HEK293T (cell line): ENCODE measurements around the gene CCDC92.

Experiments used
- ARNT ChIP-seq: fragments of 450-650 bp; IDR thresholded peaks from 2 replicates; pipeline ENCODE4 v1.6.1; 2017; ENCODE audit warnings: mild to moderate bottlenecking
- CTBP1 ChIP-seq: fragments of 450-650 bp; IDR thresholded peaks from 2 replicates; pipeline ENCODE4 v1.6.1; 2016; ENCODE audit warnings: borderline replicate concordance
- ELF4 ChIP-seq: fragments of 450-650 bp; IDR thresholded peaks from 2 replicates; pipeline ENCODE4 v1.6.1; 2017; ENCODE audit warnings: antibody characterized with exemption
- FOXK2 ChIP-seq: fragments of 450-650 bp; IDR thresholded peaks from 2 replicates; pipeline ENCODE4 v1.6.1; 2016; ENCODE audit warnings: mild to moderate bottlenecking
- FOXM1 ChIP-seq: fragments of 450-650 bp; IDR thresholded peaks from 2 replicates; pipeline ENCODE4 v1.6.1; 2017; ENCODE audit warnings: mild to moderate bottlenecking, borderline replicate concordance
- HDGF ChIP-seq: fragments of 450-650 bp; IDR thresholded peaks from 2 replicates; pipeline ENCODE4 v1.6.1; 2017; ENCODE audit warnings: antibody characterized with exemption, borderline replicate concordance
- L3MBTL2 ChIP-seq: fragments of 450-650 bp; conservative IDR thresholded peaks from 2 replicates; pipeline ENCODE4 v1.6.1; 2016; ENCODE audit warnings: mild to moderate bottlenecking
- LEF1 ChIP-seq: fragments of 450-650 bp; IDR thresholded peaks from 2 replicates; pipeline ENCODE4 v1.6.1; 2017; ENCODE audit warnings: mild to moderate bottlenecking, borderline replicate concordance
- NFRKB ChIP-seq: fragments of 450-650 bp; IDR thresholded peaks from 2 replicates; pipeline ENCODE4 v1.6.1; 2016; ENCODE audit warnings: mild to moderate bottlenecking, moderate library complexity
- SP1 ChIP-seq: fragments of 450-650 bp; IDR thresholded peaks from 2 replicates; pipeline ENCODE4 v1.6.1; 2017
- SUZ12 ChIP-seq: fragments of 450-650 bp; IDR thresholded peaks from 2 replicates; pipeline ENCODE4 v1.6.1; 2016; ENCODE audit warnings: mild to moderate bottlenecking
- TARDBP ChIP-seq: fragments of 450-650 bp; IDR thresholded peaks from 2 replicates; pipeline ENCODE4 v1.6.1; 2016
- ZNF384 ChIP-seq: fragments of 450-650 bp; IDR thresholded peaks from 2 replicates; pipeline ENCODE4 v1.6.1; 2016
- TF ChIP-seq, protein P1 (sequence below): fragments of 450-650 bp; IDR thresholded peaks from 2 replicates; pipeline ENCODE4 v1.6.1; 2016

DNA sequence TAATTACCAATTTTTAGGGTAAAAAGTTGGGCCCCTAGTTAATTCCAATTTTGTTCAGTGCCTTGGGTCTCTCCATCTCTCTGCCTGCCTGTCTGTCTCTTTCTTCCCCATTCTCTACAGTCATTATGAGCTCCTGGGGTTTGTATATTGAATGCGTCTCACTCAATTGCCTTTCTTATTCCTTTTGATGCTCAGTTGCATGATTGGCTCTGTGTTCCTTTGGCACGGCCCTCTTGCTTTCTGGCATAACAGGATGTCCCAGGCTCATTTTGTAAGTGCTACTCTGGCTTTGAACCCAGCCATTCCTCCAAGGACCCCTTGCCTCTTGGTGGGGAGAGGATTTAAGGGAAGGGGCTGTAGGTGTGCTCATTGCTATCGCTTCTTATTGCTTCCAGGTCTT is 36.0 kb upstream of the CCDC92 start:
- TF ChIP-seq L3MBTL2: no peak
- no peak for TF ChIP-seq FOXM1
- no peak for TF ChIP-seq SP1
- TF ChIP-seq ZNF384: no peak
- no peak for TF ChIP-seq CTBP1
- TF ChIP-seq LEF1: no peak
- no peak for TF ChIP-seq ELF4
- no peak for TF ChIP-seq FOXK2
- TF ChIP-seq HDGF: no peak
- no peak for TF ChIP-seq NFRKB
- no peak for TF ChIP-seq TARDBP
- no peak for TF ChIP-seq SUZ12
- TF ChIP-seq, protein P1, sequence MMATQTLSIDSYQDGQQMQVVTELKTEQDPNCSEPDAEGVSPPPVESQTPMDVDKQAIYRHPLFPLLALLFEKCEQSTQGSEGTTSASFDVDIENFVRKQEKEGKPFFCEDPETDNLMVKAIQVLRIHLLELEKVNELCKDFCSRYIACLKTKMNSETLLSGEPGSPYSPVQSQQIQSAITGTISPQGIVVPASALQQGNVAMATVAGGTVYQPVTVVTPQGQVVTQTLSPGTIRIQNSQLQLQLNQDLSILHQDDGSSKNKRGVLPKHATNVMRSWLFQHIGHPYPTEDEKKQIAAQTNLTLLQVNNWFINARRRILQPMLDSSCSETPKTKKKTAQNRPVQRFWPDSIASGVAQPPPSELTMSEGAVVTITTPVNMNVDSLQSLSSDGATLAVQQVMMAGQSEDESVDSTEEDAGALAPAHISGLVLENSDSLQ: no peak
- no peak for TF ChIP-seq ARNT
